SK-N-SH (cell line): ENCODE results near the gene CD93.

ENCODE experiments used
- GABPA ChIP-seq: IDR thresholded peaks from 2 replicates; pipeline ENCODE4 v1.4.0; 2012; ENCODE audit warnings: low read depth, mild to moderate bottlenecking
- POLR2AphosphoS5 ChIP-seq: IDR thresholded peaks from 2 replicates; pipeline ENCODE4 v1.6.1; 2012; ENCODE audit warnings: low read depth, low read length
- USF1 ChIP-seq: IDR thresholded peaks from 2 replicates; pipeline ENCODE4 v1.4.0; 2012; ENCODE audit warnings: low read depth, borderline replicate concordance
- TF ChIP-seq, protein P1 (sequence below): fragments of 200-600 bp; sonication (generic); IDR thresholded peaks from 2 replicates; pipeline ENCODE4 v1.6.1; 2017; ENCODE audit warnings: antibody characterized with exemption, mild to moderate bottlenecking, moderate library complexity

DNA sequence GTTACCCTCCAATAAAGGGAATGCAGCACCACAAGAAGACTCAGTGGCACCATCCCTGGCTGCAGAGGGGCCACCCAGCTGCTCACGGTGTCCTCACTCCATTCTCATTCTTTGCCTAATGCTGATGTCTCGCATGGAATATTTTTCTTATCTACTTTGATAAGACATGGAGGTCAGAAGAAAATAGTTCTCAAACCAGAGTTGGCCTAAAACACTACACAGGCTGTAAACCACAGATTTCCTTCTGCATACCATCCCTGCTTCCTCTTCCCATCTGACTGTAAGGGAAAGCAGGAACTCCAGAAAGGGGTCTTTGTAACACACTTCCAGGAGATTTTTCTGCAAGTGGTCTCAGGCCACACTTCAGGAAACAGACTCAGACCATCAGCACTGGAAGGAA lies 43.1 kb upstream of the CD93 start:
- TF ChIP-seq, protein P1, sequence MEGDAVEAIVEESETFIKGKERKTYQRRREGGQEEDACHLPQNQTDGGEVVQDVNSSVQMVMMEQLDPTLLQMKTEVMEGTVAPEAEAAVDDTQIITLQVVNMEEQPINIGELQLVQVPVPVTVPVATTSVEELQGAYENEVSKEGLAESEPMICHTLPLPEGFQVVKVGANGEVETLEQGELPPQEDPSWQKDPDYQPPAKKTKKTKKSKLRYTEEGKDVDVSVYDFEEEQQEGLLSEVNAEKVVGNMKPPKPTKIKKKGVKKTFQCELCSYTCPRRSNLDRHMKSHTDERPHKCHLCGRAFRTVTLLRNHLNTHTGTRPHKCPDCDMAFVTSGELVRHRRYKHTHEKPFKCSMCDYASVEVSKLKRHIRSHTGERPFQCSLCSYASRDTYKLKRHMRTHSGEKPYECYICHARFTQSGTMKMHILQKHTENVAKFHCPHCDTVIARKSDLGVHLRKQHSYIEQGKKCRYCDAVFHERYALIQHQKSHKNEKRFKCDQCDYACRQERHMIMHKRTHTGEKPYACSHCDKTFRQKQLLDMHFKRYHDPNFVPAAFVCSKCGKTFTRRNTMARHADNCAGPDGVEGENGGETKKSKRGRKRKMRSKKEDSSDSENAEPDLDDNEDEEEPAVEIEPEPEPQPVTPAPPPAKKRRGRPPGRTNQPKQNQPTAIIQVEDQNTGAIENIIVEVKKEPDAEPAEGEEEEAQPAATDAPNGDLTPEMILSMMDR: no peak
- TF ChIP-seq USF1: no peak
- no peak for TF ChIP-seq POLR2AphosphoS5
- TF ChIP-seq GABPA: no peak
